Stimulated activated CD4-positive, alpha-beta T cell treated with anti-CD3 and anti-CD28 coated beads, Interleukin-1b, Interleukin-23, amount 100 ng/mL, for 4 hours (primary cell): ENCODE results near the gene LRRC27.

Experiments used
- DNase-seq, 2 donors: peaks; one replicate each; pipeline ENCODE4 v3.0.0-alpha.2; 2020; ENCODE audit warnings: low read depth in 2 of 2

Gene LRRC27

DNA sequence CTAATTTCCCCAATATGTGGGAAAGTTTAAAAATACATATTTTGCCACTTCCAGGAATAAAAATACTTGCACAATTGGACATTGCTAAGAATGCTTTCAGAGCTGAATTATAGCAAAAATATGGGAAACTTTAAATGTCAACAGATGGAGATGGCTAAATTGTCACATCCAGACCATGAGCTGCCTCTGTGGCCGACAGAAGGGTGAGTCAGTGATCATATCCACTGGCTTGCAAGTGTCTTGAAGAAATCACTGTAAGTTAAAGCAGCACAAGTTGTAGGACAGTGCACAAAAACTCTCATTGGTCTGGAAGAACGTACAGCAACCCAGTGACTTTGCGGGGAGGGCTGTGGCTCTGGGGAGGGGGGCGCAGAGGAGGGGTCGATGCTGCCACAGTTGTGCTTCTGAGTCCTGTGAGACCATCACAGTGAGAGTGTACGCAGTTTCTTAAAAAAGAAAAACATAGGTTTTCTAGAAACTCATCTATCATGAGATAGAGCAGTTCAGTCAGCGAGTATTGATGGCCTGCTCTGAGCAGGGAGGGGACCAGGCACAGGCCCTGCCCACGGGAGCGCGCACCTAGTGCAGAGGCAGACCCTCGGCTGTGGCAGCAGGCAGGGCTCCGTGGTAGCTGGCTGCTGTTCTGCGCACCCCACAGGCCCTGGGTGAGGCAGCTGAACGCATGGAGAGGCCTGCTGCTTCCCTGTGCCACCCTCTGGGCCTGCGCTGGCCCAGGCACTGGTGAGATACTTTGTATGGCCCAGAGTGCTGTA, 25.5 kb downstream of the LRRC27 start:
- DNase-seq = no peak

- no peak for DNase-seq
These were observed 27.5 kb downstream of the LRRC27 start for GRCh38 chr10:132359305-132360040.

GRCh38 chr10:132360766-132361447, 28.9 kb downstream of the LRRC27 start:
- DNase-seq = peak in 1 of 2 donors; percentile 34

- no peak for DNase-seq
These were observed 29.6 kb downstream of the LRRC27 start for GRCh38 chr10:132361581-132362101.

DNA sequence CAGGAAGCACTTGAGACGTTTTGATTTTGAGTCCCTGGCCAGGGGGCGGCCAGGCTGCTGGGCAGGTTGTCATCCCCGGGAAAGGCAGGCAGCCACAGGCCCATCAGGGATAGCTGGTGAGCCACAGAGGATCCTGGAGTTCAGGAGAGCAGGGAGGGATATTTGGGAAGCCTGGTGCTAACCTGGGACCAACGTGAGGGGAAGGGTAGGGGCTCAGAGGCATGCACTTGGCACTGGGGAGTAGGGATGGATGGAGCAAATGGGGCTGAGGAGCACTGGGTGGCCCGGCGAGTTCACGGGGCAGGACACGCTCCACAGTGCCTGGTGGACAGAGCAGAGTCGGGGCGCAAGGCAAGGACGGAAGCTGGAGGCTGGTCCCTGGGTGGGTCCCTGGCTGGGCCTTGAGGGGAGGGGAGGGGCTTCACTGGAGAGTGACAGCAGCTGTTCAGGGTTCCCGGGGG, 30.2 kb downstream of the LRRC27 start:
- DNase-seq = no peak

- DNase-seq = no peak
These were observed 31.4 kb downstream of the LRRC27 start for GRCh38 chr10:132363376-132363775.

DNA sequence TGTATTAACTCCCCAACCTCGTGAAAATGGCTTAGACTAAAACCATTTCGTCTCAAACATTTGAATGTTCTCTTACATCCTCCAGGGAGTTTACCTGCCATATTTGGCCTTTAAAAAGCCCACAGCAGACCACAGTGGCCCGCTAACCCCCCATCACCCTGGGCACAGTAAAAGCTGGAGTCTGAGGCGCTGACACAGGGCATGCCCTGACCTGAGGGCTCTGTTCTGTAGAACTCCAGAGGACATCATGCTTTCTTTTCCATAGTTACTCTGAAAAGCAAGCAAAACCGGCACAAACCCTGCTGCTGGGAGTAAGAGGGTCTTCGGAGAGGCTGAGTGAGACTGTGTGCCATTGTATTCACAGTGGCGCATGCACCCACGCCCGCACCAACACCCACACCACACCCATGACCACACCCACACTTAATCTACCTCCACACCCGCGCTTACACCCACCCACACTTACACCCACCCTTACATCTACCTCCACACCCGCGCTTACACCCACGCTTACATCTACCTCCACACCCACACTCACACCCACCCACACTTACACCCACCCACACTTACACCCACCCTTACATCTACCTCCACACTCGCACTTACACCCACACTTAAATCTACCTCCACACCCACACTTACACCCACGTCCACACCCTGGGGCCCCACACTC, 32.1 kb downstream of the LRRC27 start:
- DNase-seq = no peak

GRCh38 chr10:132364594-132364970, 32.6 kb downstream of the LRRC27 start:
- DNase-seq = peak; percentile 40 to 62

DNA sequence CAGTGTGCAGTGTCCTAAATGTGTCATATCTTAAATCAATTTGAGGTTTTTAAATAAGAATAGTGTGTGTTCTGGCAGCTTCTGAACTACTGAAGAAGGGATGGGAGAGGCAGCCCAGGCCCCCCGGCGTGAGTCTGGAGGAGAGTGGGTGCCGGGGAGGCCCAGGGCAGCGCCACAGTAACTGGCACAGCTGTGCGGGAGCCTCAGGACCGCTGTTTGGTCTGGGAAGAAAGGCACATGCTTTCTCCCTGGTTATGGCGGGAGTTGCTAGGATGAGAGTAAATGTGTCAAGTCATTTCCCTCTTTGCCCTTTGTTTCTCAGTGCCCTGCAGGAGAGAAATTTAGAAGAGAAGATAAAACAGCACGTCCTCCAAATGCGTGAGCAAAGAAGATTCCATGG, 33.1 kb downstream of the LRRC27 start:
- DNase-seq = no peak

DNA sequence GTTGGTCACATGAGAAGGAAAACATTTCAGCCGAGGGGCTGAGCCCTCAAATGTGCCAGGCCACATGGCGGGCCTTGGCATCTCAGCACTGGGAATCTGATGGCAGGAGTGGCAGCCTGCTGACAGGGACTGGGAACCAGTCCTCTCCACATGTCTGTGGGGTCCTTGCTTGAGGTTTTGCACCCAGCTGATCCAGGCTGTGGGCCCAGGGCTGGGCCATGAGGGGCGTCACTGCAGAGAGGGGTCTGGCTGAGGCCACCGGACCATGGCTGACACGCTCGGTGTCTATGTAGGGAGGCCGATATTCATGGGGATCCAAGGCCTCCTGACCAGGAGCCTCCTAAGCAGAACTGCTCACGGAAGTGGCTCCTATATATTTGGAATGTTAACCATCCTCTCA, 34.0 kb downstream of the LRRC27 start:
- DNase-seq = no peak

- no peak for DNase-seq
These were observed 34.5 kb downstream of the LRRC27 start for GRCh38 chr10:132366499-132366898.

DNA sequence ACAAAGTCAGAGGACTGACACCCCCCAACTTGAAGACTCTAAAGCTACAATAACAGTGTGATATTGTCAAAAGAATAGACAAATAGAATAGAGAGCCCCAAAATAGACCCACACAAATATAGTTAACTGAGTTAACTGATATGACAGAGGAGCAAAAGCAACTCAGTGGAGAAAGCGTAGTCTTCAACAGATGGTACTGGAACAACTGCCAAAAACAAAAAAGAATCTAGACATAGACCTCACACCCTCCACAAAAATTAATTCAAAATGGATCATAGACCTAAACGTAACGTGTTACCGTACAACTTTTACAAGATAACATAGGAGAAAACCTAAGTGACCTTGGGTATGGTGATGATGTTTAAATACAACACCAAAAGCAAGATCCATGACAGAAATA, 36.4 kb downstream of the LRRC27 start:
- DNase-seq = no peak

DNA sequence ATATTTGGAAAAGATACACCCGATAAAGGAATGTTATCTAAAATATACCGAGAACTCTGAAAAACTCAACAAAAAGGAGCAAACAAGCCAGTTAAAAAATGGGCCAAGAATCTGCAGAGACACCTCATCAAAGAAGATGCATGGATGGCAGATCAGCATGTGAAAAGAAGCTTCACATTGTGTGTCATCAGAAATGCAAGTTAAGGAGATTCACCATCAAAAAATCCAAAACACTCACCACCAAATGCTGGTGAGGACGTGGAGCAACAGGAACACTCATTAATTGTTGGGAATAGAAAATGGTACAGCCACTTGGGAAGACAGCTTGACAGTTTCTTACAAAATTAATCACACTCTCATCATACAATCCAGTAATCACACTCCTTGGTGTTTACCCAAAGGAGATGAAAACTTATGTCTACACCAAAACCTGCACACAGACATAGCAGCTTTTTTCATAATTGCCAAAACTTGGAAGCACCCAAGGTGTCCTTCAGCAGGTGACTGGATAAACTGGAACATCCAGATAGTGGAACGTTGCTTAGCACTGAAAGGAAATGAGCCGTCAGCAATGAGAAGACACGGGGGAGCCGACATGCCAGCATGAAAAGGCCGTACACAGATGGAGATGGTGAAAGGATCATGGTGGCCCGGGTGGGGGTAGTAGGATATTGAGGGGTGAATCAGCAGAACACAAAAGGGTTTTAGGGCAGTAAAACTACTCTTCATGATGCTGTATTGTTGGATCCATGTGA, 37.1 kb downstream of the LRRC27 start:
- no peak for DNase-seq

GRCh38 chr10:132369636-132370185, 37.7 kb downstream of the LRRC27 start:
- DNase-seq = no peak

- DNase-seq = no peak
These were observed 38.7 kb downstream of the LRRC27 start for GRCh38 chr10:132370426-132371340.

- no peak for DNase-seq
These were observed 39.7 kb downstream of the LRRC27 start for GRCh38 chr10:132371641-132372081.

DNA sequence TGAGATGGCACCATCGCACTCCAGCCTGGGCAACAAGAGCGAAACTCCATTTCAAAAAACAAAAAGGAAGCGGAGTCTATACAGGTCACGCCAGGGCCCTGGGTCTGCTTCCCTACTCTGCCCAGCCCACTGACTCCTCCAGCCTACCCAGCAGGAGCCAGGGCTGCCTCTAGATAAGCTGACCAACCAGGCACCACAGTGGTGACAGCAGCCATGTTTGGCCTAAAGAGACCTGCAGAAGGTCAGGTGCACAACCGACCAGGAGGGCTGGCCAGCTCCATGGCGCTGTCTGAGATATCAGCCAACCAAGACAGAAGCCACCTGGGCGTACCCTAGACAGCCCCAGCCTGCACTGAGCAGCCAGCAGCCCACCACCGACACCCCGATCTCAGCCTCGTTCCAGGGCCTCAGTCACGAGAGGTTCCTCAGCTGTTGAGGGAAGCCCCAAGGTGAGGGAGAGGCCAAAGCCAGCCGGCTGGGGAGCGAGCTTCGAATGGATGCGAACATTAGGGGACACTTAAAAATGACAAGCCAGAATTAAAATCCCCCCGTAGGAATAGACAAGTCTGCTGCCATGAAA, 40.6 kb downstream of the LRRC27 start:
- DNase-seq = no peak

- DNase-seq = no peak
These were observed 41.4 kb downstream of the LRRC27 start for GRCh38 chr10:132373241-132373955.

DNA sequence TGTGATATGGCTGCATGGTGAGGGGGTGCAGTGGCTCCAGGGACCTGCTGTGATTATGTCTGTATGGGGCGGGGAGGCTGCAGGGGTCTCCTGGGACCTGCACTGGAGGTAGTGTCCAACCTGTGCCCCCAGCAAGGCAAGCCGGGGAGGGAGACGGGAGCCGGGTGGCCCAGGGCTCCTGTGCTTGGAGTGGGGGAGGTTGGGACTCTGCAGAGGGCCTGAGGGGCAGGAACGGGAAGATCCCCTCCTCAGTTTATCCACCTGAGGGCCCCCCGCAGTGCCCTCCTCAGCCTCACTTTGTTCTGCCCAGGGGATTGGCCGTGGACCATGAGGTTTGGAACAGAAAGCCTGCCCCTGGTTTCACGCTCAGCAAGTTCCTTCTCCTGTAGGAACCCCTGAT, 42.2 kb downstream of the LRRC27 start:
- DNase-seq = no peak
